ENCODE data around the gene MEF2A.

MEF2A gene

GRCh38 chr15:99606646-99607045 is 40.9 kb downstream of the MEF2A start:
- no peak for DNase-seq

GRCh38 chr15:99613481-99613880 is 47.7 kb downstream of the MEF2A start:
- no peak for DNase-seq

GRCh38 chr15:99613887-99614647 is 48.3 kb downstream of the MEF2A start:
- no peak for DNase-seq

- no peak for DNase-seq
These were observed 49.0 kb downstream of the MEF2A start for GRCh38 chr15:99614749-99615288.

DNA sequence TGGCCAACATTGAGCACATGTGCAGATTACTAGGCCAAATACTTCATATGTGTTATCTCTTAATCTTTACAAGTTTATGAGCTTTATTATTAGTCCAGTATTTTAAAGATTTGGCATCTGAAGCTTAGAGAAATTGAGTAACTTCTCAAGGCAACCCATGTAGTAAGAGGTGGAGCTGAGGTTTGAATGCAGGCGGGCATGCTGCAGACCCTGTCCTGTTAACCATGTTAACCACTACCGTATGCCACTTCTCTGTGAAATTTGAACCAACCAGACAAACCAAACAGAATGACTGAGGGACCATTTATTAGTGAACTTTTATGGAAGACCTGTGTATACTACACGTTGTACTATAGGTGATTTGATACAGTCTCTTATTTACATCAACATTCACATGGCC is 49.7 kb downstream of the MEF2A start:
- DNase-seq: no peak

DNA sequence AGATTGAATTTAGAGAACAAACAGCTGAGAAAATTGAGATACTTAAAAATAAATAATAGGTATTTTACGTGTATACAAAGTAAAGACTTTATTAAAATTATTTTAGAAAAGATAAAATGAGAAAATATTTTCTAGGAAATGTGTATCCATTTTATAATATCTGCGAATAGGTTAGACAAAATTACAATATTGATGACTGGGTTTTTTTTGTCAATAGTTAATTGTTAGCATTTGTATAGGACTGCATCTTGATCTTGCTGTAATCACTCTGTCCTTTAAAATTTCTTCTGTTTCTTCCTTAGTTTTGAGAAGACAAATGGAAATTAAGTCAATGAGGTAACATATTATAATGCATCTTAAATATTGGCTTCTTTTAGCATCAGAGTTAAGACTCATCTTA is 50.3 kb downstream of the MEF2A start:
- DNase-seq: no peak

DNA sequence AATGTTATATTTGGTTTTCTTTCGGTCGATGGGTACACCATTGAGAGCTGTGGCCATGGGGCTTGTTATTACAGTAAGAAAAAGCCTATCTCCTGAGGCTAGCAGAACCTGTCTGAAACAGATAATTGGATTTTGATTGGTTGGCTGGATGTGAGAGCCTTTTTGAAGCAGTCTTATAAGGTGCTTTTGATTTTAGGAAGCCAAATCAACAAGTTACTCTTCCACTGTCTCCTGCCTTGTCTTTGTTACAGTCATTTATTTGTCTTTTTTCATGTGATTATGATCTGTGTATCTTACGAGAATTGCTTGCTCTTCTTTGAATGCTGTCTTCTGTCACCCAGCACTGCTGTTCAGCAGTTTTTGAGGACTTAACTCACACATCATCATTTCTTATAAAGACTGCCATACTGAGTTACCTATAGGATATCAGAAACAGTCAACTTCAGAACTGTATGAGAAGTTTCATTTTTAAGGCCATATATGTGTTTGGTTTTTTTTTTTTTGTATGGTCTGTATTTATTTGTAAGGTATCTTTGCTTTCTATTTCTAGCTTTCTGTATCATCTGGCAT is 51.1 kb downstream of the MEF2A start:
- DNase-seq: no peak

- no peak for DNase-seq
These were observed 53.2 kb downstream of the MEF2A start for GRCh38 chr15:99618941-99619411.

GRCh38 chr15:99619712-99620111 is 53.9 kb downstream of the MEF2A start:
- DNase-seq: no peak

- no peak for DNase-seq
These were observed 54.4 kb downstream of the MEF2A start for GRCh38 chr15:99620178-99620577.

GRCh38 chr15:99621767-99622166 is 56.0 kb downstream of the MEF2A start:
- no peak for DNase-seq

DNA sequence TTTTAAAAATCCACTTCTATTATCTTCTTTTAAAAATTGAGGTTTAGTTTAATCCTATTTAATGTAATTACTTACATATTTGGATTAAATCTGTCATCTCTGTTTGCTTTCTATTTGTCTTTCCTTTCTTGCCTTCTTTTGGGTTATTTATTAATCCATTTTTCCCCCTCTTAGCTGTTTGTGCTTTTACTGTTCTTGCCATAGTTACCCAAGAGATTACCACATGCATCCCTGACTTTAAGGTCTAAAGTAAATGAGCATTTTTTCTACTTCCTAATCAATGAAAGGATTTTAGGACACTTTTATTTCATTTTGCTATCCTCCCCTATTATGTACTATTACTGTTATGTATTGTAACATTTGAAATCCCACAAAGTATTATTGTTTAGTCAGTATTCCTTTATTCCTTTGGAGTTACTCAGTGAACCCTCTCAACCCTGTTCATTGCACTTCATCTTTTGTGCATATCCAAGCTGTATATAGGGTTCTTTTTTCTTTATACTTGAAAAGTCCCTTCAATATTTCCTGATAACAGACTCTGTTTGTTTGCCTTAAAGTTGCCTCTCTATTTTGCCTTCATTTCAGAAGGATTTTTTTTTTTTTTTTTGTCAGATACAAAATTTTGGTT is 62.7 kb downstream of the MEF2A start:
- DNase-seq: no peak

GRCh38 chr15:99630607-99631131 is 64.9 kb downstream of the MEF2A start:
- no peak for DNase-seq

DNA sequence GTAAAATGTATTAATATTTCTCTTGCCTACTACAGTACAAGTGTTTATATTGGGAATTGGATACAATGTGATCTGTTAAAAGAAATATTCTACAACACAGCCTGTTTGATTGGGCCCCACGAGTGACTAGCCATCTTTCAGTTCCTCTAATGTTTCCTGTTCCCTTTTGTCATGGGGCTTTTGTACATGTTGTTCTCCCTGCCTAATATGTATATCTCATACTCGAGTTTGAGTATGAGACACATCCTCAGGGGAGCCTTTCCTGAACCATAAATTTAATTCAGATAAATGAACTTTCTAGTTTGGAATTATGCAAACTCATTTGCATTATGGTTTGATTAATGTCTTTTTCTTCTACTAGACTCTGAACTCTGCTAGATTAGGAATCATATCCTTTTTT is 65.5 kb downstream of the MEF2A start:
- DNase-seq: no peak

- no peak for DNase-seq
These were observed 66.7 kb downstream of the MEF2A start for GRCh38 chr15:99632521-99632920.

GRCh38 chr15:99633655-99634054 is 67.9 kb downstream of the MEF2A start:
- DNase-seq: no peak

DNA sequence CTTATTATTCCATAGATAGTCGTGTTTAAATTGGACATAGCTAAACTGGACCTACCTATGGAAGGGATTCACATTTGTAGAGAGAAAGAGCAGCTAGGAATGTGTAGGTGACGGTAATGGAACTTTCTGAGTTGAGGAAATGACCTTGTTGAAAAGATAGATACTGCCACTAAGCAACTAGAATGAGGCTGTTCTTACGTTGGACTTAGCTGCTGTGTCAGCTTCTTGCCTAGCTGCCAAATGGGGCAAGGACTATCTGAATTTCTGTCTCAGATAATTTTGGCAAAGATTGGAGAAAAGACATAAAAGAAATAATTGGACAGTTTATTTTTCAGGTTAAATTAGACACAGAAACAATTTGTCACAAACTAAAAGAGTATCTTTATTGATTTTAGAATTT is 68.8 kb downstream of the MEF2A start:
- no peak for DNase-seq

DNA sequence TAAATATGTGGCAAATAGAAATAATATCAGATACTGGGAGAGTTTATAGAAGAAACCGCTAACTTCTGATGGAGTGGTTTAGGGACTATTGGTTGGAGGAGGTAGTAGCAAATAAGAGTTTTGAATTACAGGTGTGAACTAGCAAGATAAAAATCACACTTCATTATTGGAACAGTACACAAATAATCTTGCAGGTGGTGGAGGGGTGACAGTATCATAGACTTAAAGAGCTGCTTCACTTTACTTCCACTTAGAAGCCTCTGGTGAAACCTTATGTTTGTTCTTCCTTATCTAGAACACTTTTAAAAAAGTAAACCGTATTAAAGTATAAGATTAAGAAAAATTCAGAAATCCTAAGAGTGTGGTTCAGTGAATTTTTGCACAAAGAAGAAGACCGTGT is 69.4 kb downstream of the MEF2A start:
- DNase-seq: no peak

GRCh38 chr15:99635794-99636193 is 70.0 kb downstream of the MEF2A start:
- no peak for DNase-seq

- DNase-seq: no peak
These were observed 79.2 kb downstream of the MEF2A start for GRCh38 chr15:99644913-99645542.

DNA sequence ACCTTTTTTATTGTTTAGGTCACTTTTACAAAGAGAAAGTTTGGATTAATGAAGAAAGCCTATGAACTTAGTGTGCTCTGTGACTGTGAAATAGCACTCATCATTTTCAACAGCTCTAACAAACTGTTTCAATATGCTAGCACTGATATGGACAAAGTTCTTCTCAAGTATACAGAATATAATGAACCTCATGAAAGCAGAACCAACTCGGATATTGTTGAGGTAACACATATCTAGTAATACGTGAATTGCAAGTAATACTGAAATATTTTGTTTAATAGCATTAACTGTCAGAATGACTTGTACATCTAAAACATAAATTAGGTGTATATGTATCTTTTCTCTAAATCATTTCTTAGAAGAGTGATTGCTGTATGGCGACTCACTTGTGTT is 79.8 kb downstream of the MEF2A start:
- DNase-seq: no peak

- no peak for DNase-seq
These were observed 80.2 kb downstream of the MEF2A start for GRCh38 chr15:99645951-99646350.
